Mesodermal cell (in vitro differentiated cells): ENCODE data around the gene DAPK1.

Experiments
- H3K27ac ChIP-seq: 2 replicates; pipeline ENCODE4 v1.7.0; 2013; ENCODE audit warnings: mild to moderate bottlenecking, low read depth, low read length, moderate library complexity; ENCODE audit not compliant: severe bottlenecking
- H3K36me3 ChIP-seq: 2 replicates; pipeline ENCODE4 v1.7.1; 2013; ENCODE audit warnings: mild to moderate bottlenecking, low read length, moderate library complexity; ENCODE audit not compliant: control insufficient read depth, insufficient read depth
- H3K4me1 ChIP-seq: one replicate; pipeline ENCODE4 v1.7.1; 2013; ENCODE audit warnings: mild to moderate bottlenecking, low read length; ENCODE audit not compliant: insufficient read depth, control insufficient read depth, poor library complexity, severe bottlenecking
- H3K4me3 ChIP-seq: 2 replicates; pipeline ENCODE4 v1.7.0; 2013; ENCODE audit warnings: low read length, control low read depth, mild to moderate bottlenecking; ENCODE audit not compliant: insufficient read depth, poor library complexity, severe bottlenecking; ENCODE audit errors: extremely low read depth
- H3K9me3 ChIP-seq: 2 replicates; pipeline ENCODE4 v1.7.1; 2013; ENCODE audit warnings: mild to moderate bottlenecking, low read length, moderate library complexity; ENCODE audit not compliant: control insufficient read depth
- WGBS, 2 experiments: methylation state at CpG; one replicate each; pipeline ENCODE4 v1.1.5; 2013; ENCODE audit warnings: missing lambda C conversion rate in 2 of 2; ENCODE audit not compliant: insufficient coverage in 2 of 2; 5-methylcytosine and 5-hydroxymethylcytosine counted together

The DAPK1 gene

GRCh38 chr9:87517732-87518131 lies 20.1 kb downstream of the DAPK1 start:
- H3K9me3 ChIP-seq: no peaks in the 10 kb centered on the region
- H3K4me3 ChIP-seq: no peak overlapping the region
- H3K27ac ChIP-seq: no peak overlapping the region
- peaks cover 29% of the 10 kb centered on the region for H3K36me3 ChIP-seq
- 100% methylated on average over 1 to 2 of the region's 6 CpGs for WGBS, 2 experiments
- H3K4me1 ChIP-seq: peaks cover 16% of the 10 kb centered on the region

GRCh38 chr9:87518702-87519335 lies 21.2 kb downstream of the DAPK1 start:
- WGBS, 2 experiments: 76 to 93% methylated on average over 7 to 9 of the region's 12 CpGs
- Histone ChIP-seq H3K4me3 (no peak overlapping the region), H3K36me3 (peaks cover 27% of the 10 kb centered on the region), H3K27ac (no peak overlapping the region), H3K4me1 (peaks cover 16% of the 10 kb centered on the region), H3K9me3 (no peaks in the 10 kb centered on the region)

DNA sequence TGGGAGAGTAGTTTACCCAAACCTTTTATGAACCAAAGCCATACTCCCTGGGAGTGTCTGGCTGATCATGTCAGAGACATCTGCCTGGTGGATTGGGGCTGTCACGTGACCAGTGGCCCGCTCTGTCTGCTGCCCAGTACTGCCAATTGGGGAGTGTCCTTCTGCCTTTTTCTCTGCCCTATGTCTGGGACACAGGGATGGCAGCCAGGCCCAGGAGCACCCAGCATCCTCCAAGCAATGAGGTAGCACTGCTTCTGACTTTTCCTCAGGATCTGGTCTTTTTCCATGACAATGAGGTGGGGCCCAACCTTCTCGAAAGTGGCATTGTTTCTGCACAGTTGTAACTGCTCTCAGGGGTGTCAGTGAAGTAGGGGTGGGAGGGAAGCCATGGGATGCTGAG lies 21.8 kb downstream of the DAPK1 start:
- no peak overlapping the region for H3K27ac ChIP-seq
- peaks cover 33% of the 10 kb centered on the region for H3K36me3 ChIP-seq
- peaks cover 16% of the 10 kb centered on the region for H3K4me1 ChIP-seq
- no peak overlapping the region for H3K4me3 ChIP-seq
- WGBS, 2 experiments: 59 to 80% methylated on average over 2 to 3 of the region's 3 CpGs
- H3K9me3 ChIP-seq: no peaks in the 10 kb centered on the region

DNA sequence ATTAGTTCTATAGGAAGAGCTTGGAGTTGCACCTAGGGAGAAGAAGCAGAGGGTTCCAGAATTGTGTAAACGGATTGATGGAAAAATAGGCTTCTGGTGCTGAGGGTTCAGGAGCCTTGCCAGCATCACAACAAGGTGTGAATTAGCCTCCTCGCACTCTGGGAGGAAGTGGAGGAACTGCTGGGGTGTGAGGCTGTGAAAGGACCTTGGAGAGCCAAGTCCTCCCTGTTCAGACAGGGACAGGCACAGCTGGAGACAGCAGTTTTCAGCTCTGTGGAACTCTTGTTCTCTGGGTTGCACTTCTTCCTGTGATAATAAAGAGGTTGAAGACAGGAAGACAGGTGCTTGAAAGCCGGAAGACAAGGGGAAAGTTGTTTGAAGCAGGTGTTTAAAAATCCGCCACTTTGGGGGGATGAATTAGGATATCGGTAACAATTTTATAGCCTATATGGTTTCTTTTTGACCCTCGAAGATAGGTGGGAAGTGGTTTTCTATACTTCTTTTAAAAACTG lies 22.6 kb downstream of the DAPK1 start:
- H3K36me3 ChIP-seq: peaks cover 35% of the 10 kb centered on the region
- H3K4me1 ChIP-seq: peaks cover 16% of the 10 kb centered on the region
- no peak overlapping the region for H3K4me3 ChIP-seq
- no peaks in the 10 kb centered on the region for H3K9me3 ChIP-seq
- H3K27ac ChIP-seq: no peak overlapping the region
- 68 to 73% methylated on average over 5 to 6 of the region's 6 CpGs for WGBS, 2 experiments

- Histone ChIP-seq H3K4me1 (peaks cover 8% of the 10 kb centered on the region), H3K36me3 (peaks cover 38% of the 10 kb centered on the region), H3K27ac (no peak overlapping the region), H3K4me3 (no peak overlapping the region), H3K9me3 (no peaks in the 10 kb centered on the region)
- WGBS, 2 experiments: 89% methylated on average over 4 to 7 of the region's 7 CpGs
Observed at GRCh38 chr9:87521834-87522233, 24.2 kb downstream of the DAPK1 start.

DNA sequence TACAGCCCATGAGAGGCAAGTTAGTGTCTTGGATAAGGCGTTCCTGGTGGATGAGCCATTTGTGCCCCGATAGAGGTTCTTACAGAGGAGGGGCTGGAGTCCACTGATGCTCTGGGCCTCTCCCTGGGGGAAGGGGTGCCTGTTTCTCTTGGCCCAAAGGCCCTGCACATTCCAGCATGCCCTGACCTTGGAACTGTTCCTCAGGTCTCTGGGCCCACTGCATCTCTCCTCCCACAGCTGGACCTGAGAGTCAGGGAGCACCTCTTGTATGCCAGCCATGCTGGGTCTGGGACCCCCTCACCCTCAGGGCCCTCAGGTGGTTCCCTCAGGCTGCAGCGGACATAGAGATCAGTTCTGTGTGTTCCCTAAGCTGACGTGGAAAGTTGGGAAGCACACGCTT lies 26.4 kb downstream of the DAPK1 start:
- no peaks in the 10 kb centered on the region for H3K9me3 ChIP-seq
- H3K4me3 ChIP-seq: no peak overlapping the region
- 83 to 90% methylated on average over 4 to 5 of the region's 5 CpGs for WGBS, 2 experiments
- peaks cover 46% of the 10 kb centered on the region for H3K36me3 ChIP-seq
- H3K4me1 ChIP-seq: peaks cover 5% of the 10 kb centered on the region
- no peak overlapping the region for H3K27ac ChIP-seq

DNA sequence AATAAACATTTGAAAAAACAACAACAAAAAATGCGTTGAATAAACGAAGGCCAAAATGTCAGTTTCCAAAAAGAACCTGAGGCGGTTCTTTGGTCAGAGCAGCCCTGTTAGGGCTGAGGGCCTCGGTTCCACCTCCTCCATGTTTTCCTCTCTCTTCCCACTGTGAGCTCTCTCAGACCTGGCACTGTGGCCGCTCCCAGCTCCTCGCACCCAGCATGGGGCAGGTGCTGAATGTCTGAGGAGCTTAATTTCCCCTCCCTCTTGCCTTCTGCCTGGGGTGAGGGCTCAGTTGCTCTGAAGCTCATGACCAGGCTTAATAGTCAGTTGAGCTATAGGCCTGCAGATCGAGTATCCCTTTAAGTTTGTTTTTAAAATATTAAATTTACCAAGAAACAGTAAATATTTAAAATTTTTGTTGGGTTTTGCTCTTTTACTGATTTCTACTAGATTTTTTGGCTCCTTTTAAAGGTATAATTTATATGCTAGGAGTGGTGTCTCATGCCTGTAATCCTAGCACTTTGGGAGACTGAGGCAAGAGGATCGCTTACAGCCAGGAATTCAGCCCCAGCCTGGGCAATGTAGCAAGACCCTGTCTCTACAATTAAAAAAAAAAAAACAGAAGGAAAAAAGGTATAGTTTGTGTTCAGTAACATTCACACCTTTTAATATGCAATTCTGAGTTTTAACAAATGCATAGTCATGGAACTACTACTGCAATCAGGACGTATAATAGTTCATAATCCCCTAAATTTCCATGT lies 28.1 kb downstream of the DAPK1 start:
- peaks cover 1% of the 10 kb centered on the region for H3K4me1 ChIP-seq
- no peaks in the 10 kb centered on the region for H3K9me3 ChIP-seq
- no peak overlapping the region for H3K4me3 ChIP-seq
- no peak overlapping the region for H3K27ac ChIP-seq
- peaks cover 35% of the 10 kb centered on the region for H3K36me3 ChIP-seq
- 67 to 69% methylated on average over 2 to 6 of the region's 9 CpGs for WGBS, 2 experiments

DNA sequence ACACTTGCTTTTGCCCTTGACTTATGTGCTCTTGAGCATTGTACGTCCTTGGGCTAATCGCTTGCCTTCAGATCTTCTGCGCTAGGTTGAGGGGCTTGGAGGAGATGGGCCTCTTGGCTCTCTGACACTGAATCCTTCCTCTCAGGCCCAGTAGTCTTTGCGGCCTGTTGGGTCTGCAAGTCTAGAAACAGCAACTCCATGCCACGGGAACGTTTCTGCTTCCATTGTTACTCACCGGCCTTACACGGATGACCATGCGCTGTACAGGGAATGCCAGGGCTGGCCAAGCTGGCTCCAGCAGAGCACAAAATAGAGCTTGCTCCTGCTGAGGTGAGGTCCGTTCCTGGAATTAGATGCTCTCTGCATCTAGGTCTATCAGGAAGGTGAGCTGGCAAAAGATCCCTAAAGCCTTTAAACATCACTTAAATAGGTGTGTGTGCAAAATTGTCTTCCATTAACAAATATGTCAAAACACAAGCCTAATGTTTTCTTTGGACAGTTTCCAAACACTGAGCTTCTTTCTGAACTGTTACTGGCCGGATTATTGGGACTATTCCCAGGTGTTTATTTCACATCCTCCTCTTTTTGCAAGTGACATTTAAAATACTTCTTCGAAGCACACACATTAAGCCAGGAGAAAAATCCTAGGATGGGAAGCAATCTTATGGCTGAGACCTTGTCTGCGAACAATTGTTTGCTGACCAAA lies 29.7 kb downstream of the DAPK1 start:
- 93 to 96% methylated on average over 10 to 12 of the region's 13 CpGs for WGBS, 2 experiments
- Histone ChIP-seq H3K36me3 (peaks cover 24% of the 10 kb centered on the region), H3K4me3 (no peak overlapping the region), H3K27ac (no peak overlapping the region), H3K9me3 (no peaks in the 10 kb centered on the region), H3K4me1 (peaks cover 6% of the 10 kb centered on the region)

GRCh38 chr9:87528969-87529368 lies 31.3 kb downstream of the DAPK1 start:
- WGBS, 2 experiments: 88 to 97% methylated on average over 4 to 5 of the region's 6 CpGs

DNA sequence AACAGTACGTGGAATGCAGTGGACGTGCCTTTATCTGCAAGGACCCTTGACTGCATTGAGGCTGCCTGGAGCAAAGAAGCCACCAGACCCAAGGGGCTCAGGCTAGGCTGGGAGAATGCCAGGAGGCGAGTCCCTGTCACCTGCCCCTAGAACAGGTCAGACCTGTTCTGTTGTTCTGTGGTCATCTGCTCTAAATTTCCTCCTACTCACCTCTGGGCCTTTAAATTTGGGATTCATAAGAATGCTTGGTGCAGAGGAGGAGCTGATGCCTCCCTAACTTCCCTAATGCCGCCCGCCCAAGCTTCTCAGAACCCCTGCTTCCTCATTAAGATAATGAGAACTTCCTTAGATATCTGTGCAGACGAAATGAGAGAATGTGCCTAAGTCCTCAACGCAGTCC lies 32.0 kb downstream of the DAPK1 start:
- peaks cover 6% of the 10 kb centered on the region for H3K4me1 ChIP-seq
- no peak overlapping the region for H3K27ac ChIP-seq
- peaks cover 11% of the 10 kb centered on the region for H3K36me3 ChIP-seq
- 88 to 93% methylated on average over 2 to 3 of the region's 7 CpGs for WGBS, 2 experiments
- no peak overlapping the region for H3K4me3 ChIP-seq
- no peaks in the 10 kb centered on the region for H3K9me3 ChIP-seq

More at GRCh38 chr9:87528969-87529368, 31.3 kb downstream of the DAPK1 start:
- H3K4me3 ChIP-seq: no peak overlapping the region
- H3K36me3 ChIP-seq: peaks cover 18% of the 10 kb centered on the region
- no peak overlapping the region for H3K27ac ChIP-seq
- no peaks in the 10 kb centered on the region for H3K9me3 ChIP-seq
- peaks cover 6% of the 10 kb centered on the region for H3K4me1 ChIP-seq
